Measurements from ENCODE around the gene BCAT1.

DNA sequence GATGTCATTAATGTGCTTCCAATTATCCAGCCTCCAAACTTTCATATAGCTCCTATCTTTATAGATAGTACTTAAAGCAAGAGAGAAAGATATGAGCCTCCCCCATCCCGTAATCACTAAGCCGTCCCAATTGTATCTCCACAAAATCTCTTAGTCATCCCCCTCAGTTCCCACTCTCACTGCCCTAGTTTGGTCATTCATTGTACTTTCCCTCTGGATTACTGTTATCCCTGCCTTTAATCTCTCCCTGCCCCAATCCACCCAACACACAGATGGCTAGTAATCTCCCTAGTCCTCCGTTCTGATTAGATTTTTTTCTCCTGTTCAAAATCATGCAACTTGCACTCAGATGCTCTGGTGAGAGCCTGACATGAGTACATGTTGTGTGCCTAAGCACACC, 5.4 kb upstream of the BCAT1 start:
- TF ChIP-seq, protein P1, sequence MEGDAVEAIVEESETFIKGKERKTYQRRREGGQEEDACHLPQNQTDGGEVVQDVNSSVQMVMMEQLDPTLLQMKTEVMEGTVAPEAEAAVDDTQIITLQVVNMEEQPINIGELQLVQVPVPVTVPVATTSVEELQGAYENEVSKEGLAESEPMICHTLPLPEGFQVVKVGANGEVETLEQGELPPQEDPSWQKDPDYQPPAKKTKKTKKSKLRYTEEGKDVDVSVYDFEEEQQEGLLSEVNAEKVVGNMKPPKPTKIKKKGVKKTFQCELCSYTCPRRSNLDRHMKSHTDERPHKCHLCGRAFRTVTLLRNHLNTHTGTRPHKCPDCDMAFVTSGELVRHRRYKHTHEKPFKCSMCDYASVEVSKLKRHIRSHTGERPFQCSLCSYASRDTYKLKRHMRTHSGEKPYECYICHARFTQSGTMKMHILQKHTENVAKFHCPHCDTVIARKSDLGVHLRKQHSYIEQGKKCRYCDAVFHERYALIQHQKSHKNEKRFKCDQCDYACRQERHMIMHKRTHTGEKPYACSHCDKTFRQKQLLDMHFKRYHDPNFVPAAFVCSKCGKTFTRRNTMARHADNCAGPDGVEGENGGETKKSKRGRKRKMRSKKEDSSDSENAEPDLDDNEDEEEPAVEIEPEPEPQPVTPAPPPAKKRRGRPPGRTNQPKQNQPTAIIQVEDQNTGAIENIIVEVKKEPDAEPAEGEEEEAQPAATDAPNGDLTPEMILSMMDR (IDR thresholded peaks at IDR 0.05) = no peak
- TF ChIP-seq EZH2 (IDR thresholded peaks at IDR 0.05; ENCODE audit: borderline replicate concordance, insufficient read depth, low read depth, low read length, poor library complexity, severe bottlenecking) = no peak

Measured in B cell (primary cell).